ENCODE data around the gene TRAK2.
A peak's percentile ranks its signal among the peaks of the same experiment; 100 is the strongest.
"Not testable (repeated sequence)": the region's sequence is repeated elsewhere in the genome, so short reads cannot be mapped to it uniquely, and the experiment has no call there.

Gene TRAK2

GRCh38 chr2:201448061-201448460 lies 3.2 kb downstream of the TRAK2 start:
- no peak for DNase-seq

- no peak for DNase-seq
Measured at GRCh38 chr2:201447086-201447485, 4.2 kb downstream of the TRAK2 start.

GRCh38 chr2:201444746-201445465 lies 6.4 kb downstream of the TRAK2 start:
- DNase-seq: no peak

DNA sequence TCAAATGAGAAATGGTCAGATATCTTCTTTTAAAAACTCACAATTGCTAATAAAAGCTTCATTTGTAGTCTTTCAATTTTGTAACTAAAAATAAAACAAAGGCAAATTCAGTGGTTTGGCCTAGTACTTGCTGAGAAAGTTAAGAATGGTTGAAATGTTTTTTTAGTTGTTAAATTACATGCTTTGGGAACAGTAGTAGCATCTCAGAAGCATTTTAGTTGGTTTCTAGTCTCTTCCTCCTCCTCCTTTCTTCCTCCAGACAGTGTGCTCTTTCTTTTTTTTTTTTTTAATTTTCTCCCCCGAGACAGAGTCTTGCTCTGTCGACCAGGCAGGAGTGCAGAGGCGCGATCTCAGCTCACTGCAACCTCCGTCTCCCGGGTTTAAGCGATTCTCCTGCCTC lies 9.8 kb downstream of the TRAK2 start:
- no peak for DNase-seq

DNA sequence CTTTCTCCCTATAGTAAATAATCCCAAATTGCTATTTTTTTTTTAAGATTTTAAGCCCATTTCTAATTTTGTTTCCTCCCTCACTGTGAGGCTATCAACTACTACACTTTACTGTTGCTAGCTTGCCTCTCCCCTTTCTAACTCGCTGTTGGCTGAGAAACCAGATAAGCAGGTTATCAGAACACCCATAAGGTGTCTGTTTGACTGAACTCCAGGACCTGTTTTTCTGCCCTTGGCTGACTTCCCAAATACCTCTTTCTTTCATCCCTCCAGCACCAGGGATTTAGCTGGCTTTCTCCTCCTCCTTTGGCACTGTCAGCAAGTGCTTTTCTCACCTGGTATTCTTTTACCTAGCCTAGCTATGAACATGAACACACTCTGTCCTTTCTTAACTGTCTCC lies 11.1 kb downstream of the TRAK2 start:
- no peak for DNase-seq

DNA sequence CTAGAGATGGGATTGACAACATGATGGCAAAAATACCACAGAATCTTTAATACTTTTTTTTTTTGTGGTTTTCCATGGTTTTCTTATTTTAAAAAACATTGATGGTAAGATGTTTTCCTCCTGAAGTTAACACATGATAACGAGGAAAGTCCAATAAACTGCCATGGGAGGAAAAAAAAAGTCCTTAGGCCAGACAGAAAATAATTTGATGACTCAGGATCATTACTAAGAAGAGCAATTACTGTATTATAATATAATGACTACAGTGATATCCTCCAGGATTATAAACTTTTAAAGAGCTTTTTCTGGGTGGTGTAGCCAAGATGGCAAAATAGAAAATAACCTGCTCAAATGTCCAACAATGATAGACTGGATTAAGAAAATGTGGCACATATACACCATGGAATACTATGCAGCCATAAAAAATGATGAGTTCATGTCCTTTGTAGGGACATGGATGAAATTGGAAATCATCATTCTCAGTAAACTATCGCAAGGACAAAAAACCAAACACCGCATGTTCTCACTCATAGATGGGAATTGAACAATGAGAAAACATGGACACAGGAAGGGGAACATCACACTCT lies 11.8 kb downstream of the TRAK2 start:
- DNase-seq: not testable (repeated sequence)

DNA sequence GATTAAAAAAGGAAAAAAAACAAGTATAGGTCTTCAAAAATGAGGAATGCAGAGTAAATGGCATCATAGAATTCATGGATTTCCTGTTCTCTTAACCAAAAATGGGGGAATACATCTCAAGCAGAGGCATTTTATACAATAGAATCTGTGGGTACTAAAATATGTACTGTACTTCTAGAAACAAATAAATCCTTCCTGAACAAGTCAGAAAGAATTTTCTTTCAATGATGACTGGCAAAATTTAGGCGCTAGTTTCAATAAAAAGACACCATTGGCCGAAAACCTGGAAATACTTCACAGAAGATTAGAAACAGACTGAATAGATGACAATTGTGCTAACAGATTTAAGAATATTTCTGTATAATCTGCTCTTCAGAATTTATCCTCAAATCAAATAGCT lies 15.1 kb downstream of the TRAK2 start:
- DNase-seq: no peak

- DNase-seq: no peak
Measured at GRCh38 chr2:201433394-201433995, 17.8 kb downstream of the TRAK2 start.

DNA sequence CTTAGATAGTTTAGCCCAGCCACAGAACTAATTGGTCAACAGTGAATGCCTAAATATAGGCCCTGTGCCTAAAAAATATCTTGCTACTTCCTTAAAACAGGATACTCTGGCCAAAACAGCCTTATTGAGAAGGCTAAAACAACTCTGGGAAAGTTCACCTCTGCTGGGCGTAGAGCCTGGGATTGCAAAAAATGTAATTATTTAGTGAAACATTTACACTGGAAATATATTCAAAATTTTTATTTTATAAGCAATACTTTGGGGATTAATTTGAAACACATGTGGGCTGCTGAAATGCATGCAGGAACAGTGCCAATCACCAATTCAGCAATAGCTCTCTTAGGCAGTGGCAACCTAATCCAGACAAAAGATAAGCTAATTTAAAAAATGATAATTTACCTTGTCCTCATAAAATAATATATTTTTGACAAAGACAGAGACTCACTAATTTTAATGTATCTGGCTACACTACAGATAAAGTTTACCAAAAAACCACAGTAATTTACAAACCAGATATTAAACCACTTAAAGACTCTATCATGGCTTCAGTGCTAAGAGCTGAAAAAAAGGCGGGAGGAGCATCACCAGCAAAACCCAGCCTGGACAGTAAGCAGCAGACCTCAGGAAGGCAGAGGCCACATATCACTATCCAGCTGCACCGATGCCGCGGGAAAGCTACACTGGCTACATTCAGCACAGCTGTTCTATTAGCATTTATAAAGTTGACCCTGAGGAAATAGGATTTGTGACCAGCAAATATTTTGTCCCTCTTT lies 18.5 kb downstream of the TRAK2 start:
- DNase-seq: no peak

DNA sequence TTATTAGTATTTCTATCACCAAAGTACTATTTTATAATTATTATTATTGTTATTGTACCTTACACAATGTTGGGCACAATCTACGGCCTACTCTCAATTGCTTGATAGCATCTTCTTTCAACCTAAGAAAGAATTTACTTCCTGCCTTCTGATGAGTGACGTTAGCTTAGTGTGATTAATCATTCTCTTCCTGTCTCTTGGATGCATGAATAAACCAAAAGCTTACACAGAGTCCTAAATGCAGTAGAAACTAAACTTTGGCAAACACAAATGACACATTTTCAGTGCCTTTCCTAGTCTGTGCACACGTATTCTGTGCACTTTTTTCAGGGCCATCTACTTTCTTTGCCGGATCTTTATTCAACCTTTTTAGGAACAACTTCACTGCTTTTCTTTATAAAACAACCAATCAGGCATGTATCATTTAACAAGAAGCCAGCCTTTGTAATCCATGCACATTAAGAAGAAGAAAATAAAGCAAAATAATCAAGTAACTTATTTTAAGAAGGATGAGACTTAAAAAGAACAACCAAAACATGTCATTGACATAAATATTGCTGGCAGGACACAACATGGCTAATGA lies 19.1 kb downstream of the TRAK2 start:
- peak; percentile 70 for DNase-seq

DNA sequence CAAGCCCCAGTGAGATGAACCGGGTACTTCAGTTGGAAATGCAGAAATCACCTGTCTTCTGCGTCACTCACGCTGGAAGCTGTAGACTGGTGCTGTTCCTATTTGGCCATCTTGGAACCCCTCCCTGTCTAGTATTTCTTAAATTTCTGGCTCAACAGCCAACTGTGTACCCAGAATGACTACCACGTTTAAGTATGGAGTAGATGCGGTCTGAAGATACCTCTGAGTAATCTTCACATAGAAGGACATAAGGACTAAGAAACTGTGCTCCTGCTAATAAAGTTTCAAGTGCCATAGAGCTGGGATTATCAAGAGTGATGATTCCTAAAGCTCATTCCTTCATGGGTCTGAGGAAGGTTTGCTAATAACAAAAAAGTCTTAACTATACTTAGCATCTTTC lies 20.4 kb downstream of the TRAK2 start:
- DNase-seq: no peak

DNA sequence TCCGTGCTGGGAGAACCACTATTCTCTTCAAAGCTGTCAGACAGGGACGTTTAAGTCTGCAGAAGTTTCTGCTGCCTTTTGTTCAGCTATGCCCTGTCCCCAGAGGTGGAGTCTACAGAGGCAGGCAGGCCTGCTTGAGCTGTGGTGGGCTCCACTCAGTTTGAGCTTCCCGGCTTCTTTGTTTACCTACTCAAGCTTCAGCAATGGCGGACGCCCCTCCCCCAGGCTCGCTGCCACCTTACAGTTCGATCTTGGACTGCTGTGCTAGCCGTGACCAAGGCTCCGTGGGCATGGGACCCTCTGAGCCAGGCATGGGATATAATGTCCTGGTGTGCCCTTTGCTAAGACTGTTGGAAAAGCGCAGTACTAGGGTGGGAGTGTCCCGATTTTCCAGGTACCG lies 20.9 kb downstream of the TRAK2 start:
- not testable (repeated sequence) for DNase-seq

DNA sequence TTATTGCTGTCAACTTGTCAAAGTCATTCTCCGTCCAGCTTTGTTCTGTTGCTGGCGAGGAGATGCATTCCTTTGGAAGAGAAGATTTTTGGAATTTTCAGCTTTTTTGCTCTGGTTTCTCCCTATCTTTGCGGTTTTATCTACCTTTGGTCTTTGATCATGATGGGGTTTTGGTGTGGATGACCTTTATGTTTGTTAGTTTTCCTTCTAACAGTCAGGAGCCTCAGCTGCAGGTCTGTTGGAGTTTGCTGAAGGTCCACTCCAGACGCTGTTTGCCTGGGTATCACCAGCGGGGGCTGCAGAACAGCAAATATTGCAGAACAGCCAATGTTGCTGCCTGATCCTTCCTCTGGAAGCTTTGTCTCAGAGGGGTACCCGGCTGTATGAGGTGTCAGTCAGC lies 21.4 kb downstream of the TRAK2 start:
- DNase-seq: not testable (repeated sequence)

DNA sequence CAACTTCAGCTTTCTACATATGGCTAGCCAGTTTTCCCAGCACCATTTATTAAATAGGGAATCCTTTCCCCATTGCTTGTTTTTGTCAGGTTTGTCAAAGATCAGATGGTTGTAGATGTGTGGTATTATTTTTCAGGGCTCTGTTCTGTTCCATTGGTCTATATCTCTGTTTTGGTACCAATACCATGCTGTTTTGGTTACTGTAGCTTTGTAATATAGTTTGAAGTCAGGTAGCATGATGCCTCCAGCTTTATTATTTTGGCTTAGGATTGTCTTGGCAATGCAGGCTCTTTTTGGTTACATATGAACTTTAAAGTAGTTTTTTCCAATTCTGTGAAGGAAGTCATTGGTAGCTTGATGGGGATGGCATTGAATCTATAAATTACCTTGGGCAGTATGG lies 22.9 kb downstream of the TRAK2 start:
- DNase-seq: not testable (repeated sequence)

DNA sequence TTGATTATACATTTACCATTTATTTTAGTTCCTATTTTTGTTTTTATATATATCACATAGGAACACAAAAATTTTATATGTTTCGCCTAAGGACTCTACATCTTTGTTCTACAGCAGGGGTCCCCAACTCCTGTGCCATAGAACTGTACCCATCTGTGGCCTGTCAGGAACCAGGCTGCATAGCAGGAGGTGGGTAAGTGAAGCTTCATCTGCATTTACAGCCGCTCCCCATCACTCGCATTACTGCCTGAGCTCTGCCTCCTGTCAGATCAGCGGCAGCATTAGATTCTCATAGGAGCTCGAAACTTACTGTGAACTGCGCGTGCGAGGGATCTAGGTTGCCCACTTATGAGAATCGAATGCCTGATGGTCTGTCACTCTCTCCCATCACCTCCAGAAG lies 25.3 kb downstream of the TRAK2 start:
- no peak for DNase-seq

DNA sequence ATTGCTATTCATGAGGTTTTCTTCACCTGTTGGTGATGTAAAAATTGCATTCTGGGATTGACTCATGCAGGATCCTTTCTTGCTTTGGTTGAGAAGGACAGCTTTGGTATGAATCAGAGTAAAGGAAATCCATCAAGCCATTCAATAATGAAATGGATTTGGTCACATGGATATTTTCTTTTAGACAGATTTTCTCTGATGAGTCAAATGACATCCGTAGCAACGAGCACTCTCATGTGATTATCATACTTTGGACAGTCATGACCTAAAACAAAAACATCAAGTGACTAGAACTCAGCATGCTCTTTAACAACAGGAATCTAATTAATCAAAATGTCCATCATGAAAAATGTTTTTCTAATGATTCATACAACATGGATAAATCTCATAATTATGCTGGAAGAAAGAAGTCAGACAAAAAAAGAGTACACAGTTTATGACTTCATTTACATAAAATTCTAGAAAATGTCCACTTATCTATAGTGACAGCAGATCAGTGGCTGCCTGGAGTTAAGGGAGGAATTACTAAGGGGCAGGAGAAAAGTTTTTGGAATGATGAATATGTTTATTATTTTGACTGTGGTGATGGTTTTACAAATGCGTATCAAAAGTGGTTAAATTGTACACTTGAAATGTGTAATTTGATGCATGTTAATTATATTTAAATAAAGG lies 30.7 kb downstream of the TRAK2 start:
- DNase-seq: peak; percentile 76

DNA sequence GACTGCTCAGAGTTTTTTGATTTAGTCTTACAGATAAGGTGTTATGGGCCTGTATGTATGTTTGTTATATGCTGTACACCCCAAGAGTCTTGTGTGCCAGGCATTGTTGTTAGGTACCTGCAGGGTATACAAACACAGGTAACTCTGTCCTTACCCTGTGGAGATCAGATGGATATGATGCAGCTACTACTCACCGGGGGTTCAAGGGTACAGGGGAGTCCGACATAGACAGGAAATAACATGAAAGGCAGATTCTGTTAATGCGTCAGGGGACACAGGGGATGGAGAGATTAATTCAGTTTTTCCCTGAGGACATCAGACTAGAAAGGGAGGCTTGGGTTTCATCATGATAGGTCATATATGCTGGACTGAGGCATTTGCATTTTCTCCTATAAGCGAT lies 31.3 kb downstream of the TRAK2 start:
- DNase-seq: no peak

- DNase-seq: no peak
Measured at GRCh38 chr2:201419057-201419635, 32.1 kb downstream of the TRAK2 start.

- DNase-seq: no peak
Measured at GRCh38 chr2:201415149-201415548, 36.1 kb downstream of the TRAK2 start.

DNA sequence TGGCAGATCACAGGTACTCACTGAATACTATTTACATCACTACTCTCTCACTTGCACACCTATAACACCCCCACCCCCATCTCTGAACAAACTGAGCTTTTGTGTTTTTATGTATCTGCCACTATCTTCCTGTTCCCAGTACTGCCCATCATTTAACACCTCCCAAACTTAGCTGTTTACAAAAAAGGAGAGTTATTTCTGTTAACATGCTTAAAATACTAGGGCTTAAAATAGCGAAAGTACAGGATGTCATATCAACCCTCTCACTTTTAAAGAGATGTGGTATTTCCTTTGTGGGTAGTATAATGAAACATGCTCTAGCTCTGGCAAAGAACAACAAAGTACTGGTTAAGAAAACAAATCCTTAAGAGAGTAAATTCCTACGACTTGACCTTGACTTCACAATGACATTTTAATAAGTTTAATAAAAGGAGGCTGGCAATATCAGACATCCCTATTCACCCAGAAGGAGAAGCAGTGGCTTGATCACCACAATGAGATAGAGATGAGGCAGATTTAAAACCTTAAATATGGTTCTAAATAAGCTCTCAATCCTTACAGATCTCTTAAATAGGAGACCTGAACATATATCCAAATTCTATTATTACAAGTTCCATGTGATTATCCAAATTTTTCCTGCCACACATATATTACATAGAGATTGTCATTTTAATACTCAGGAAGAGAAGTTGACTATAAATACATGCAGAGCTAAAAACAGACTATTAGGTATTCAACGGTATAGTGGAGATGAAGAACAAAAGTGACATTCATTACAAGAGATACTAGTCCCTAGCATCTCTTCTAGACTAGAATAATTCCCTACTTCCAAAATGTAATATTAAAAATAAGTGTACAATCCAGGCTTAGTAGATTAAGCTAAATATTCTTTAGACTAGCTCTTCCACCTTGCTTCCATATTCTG lies 36.9 kb downstream of the TRAK2 start:
- DNase-seq: no peak

DNA sequence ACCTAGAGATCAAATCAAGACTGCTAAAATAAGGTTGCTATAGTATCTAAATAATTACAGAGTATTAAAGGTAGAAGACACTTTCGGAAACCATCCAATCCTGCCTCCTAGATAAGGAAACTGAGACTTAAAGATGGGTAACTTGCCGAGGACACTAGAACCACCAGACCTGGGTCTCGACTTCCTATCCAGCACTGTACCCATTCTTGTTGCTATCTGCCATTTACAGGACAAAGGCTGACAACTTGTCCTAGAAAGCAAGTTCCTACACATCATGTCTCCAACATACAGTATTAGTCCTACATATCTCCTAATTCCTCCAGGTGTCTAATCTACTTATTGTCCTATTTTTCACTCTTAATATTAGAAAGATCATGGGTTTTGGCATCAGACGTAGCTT lies 37.7 kb downstream of the TRAK2 start:
- DNase-seq: no peak
